HG03064 (cell line): ENCODE data around the gene JUNB.

ENCODE experiments used
- ATAC-seq: cut with Tn5 transposase; IDR thresholded peaks from one replicate; pipeline ENCODE4 v1.9.1; 2021; ENCODE audit warnings: low read depth; ENCODE audit not compliant: unreplicated experiment

JUNB gene

DNA sequence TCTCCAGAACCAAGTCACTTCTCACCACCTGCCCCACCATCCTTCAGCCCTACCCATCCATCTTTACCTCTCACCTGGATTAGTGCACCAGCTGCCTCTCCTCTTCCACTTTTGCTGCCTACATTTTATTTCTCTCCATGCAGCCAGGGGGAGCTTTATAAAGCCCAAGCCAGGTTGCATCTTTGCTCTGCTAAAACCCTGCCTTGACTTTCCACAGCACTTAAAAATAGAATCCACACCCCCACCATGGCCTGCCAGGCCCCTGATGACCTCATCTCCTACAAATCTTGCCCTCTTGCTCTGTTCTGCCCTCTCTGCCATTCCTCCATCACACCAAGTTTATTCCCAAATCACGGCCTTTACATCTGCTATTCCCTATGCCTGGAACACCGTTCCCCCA lies 17.7 kb upstream of the JUNB start:
- no peak for ATAC-seq

DNA sequence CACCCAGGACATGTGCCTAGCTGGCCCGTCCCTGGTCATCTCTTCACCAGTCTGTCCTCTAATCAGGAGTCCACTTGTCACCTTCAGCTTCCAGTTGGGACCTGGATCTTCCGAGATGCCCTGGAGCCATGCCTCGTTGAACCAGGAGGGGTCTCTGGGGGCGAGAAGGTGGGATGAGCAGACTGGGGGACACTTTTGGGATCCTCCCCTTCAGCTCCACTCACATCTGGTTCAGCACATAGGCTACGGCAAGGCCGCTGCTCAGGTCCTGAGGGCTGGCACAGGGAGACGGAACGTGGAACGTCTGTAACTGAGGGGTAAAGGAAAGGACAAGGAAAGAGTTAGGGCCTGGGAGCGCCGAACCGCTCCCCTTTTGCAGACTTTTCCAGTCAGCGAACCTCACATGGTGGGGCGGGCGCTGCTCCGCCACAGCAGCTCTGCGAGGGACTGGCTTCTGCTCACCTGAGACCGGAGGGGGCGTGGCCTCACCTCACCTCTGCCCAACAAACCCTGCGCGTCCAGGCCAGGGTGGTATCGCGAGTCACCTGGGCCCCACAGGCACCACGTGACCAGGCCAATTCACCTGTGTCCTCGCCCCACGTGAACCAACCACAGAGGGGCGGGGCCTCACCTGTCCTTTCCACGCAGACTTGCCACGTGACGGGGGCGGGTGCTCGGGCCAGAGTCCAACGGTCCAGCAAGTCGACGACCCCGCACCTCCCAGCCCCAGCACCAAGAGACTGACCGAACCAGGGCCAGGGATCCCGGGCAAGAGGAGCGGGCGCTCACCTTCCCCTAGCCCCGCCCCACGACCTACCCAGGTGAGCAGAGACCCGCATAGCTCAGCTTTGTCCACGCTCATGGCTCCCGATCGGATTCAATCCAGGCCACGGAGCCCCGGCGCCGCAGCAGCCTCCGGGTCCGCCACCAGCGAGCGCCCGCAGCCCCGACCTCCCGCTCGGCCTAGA lies 16.4 kb upstream of the JUNB start, which contains the start of gene HOOK2:
HOOK2 (minus strand) TSS at position 965 of the 968 bp plus-strand sequence; CDS start at position 862, 103 bp downstream.
- no peak for ATAC-seq

DNA sequence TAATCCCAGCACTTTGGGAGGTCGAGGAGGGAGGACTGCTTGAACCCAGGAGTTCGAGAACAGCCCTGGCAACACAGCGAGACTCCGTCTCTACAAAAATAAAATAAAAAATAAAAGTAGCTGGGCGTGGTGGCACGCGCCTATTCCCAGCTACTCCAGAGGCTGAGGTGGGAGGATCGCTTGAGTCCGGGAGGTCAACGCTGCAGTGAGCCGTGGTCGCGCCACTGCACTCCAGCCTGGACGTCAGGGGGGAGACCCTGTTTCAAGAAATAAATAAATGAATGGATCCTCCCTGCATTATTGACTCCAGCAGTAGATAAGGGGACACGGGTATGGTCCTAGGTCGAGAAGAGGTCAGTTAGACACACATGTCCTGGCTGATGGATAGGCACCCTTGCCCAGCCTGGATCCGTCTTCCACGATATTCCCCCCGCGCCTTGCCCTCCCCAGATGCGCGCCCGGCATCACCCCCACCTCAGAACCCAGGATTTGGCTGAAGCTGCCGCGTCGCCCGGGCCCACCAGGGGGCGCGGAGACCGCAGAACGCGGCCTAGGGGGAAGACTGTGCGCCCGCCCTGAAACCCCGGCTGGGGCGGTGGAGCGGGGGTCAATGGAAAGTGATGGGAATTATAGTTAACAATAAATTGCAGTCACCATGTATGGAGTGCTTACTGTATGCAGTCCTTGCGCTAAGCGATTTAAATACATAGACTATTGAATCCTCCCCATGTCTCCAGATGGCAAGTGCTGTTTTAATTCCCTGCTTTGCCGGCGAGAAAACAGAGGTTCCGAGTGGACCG lies 13.9 kb upstream of the JUNB start:
- ATAC-seq, result no peak

DNA sequence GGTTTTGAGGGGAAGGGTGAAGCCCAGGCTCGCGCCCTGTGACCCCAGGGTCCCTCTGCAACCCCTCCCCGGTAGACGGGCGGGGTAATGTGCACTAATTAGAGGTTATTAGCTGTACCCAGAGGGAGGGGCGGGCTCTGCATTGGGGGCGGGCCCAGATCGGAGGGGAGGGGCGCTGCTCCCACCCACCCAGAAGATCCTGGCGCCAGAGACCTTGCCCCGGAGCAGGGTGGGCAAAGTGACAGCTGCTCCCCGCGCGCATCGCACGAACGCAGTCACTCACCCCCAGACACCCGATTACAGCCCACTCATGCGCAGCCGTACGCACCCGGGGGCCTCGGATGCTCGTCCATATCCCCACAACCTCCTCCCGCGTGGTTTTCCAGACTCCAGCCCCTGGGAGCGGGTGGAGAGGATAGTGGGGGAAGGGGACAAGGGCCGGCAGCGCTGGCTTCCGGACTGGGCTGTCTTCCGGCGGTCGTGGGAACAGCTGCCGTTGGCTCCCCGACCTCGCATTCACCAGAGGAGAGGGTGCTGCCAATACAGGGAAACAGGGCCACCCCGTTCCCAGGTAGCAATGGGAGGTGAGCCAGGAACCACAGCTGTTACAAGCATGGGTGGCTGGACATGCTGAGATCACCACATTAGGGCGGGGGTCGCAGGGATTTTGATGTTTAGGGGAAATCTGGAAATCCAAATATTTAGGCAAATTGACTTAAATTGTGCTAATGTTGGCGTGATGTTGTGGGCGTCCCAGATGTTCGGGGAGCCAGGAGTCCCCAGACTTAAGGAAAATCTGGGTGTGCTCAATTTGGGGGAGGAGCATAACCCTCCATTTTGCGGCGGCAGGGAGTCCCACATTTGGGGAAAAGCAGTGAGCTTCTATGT lies 13.0 kb upstream of the JUNB start:
- no peak for ATAC-seq

DNA sequence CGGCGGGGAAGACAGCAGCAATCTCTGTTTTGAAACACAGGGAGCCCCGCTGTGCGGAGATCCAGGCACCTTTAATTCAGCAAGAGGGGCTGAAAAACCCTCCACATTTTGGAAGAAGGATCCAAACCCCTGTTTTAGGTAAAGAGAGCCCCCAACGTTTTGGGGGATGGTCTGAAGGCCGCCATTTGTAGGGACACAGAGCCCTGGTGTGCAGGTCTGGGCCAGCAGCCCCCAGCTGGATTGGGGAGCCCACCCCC lies 12.5 kb upstream of the JUNB start:
- no peak for ATAC-seq

DNA sequence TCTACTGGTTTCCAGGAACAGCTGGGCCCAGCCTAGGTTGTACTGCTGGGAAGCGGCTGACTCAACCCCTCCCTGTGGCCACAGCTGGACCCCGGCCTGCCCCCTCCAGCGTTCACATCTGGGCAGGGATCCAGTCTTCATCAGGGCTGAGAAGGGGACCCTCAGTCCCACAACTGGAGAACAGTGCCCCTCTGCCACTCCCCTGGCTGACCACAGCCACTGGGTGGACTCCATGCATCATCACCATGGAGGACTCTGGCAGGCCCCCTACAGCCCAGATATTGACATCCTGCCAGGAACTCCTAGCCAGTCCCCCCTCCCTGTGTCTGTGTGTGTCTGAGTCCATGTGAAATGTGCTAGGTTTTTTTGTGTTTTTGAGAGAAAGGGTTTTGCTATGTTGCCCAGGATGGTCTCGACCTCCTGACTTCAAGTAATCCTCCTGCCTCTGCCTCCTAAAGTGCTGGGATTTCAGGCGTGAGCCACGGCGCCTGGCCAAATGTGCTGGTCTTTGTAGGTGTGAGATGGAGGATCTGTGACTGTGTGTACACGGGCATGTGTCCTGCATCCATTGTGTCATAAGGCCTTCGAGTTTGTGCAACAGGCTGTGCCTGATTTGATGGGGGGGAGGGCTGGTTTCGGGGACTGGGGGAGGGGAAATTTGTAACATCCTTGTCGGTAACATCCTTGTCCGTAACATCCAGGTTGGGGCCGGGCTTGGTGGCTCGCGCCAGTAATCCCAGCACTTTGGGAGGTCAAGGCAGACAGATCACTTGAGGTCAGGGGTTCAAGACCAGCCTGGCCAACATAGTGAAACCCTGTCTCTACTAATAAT lies 11.9 kb upstream of the JUNB start:
- no peak for ATAC-seq

DNA sequence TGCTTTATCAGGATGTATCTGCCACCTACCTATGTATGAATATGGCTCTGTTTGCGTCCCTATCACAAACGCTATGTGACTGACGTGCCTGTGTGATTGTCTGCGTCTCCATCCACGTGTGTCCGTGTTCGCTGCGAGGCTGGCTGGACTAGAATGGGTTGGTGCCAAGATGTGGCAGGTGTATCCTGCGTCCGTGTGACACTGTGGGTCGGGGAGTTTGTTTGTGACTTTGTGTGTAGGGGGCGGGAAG lies 9.2 kb upstream of the JUNB start:
- ATAC-seq, result no peak

DNA sequence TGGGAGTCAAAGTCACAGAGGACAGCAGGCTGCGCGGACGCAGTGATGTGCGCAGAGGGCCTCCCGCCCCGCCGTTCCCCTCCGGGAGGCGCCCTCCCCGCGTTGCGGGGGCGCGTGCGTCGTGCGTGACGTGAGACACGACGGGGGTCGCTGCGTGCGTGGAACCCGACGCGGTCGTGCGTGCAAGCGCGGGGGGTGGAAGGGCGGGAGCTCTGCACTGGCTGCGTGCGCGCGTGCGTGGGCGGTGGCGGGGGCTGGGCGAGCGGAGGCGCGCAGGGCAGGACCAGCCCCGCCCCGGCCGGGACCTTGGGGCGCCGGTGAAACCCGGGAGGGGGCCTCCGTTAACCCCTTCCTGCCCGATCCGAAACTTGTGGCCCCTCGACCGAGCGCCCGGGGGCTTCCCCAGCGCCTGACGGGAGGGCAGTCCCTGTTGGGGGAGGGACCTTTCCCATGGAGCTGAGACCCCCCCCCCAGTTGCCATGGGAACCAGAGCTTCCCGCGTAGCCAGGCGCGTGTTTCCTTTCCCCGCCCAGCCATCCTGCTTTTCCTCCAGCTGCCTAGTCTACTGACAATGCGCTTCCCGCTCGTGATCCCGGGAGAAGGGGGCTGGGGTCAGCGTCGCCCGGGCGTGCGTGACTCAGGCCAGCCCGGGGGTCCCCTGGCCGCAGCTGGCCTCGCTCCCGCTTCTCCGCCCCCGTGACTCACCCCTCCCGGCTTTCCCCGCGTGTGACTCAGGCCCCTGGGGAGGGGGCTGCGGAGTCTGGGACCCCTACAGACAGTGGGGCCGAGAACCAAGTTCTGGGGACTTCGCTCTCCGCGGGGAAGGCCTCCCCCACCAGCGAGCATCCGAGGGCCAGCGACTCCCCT lies 8.6 kb upstream of the JUNB start:
- no peak for ATAC-seq

DNA sequence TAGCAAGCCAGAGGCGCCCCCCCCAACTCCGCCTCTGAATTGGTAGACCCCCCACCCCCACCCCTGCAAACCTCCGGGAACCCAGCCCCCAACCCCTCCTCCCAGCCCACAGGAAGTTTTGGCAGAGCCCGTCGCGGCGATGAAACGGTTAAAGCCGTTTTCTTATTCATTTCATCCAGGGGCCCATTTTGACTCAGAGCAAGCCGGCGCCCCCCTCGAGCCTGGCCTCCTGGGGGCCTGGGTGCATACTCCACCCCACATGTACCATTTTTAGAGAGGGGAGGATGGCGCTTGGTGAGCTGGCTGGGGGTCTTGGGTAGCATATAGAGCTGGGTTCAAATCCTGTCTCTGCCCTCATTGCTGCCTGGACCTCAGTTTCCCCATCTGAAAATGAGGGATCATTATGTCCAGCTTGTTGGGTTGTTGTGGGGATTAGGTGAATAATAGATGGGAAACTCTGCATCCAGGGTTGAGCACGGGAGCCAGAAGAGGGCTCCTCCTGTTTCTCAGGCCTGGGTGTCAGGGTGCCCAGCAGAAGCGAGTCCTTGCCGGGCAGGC lies 7.9 kb upstream of the JUNB start:
- no peak for ATAC-seq

DNA sequence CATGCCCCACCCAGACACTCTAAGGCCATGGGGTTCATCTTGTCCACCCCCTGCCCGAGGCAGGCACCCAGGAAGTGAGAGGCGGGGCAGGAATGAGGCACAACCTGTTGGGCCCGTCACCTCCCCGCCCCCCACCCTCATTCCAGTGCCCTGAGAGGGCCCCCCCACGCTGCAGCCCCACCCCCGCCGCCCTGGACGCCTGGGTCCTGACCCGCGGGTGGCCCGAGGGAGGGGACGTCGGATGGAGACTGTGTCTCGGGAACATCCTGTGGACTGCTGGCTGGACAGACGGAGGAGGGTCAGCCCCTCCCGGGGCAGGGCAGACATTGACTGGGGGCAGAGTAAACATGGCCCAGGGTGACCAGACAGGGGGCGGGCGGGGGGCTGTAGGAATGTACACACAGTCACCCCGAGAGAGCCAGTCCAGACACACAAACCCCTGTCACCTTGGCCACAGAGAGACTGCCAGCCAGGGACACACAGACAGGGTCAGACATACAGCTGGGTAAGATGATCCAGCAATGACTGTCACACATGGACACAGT lies 7.4 kb upstream of the JUNB start:
- ATAC-seq, result no peak

DNA sequence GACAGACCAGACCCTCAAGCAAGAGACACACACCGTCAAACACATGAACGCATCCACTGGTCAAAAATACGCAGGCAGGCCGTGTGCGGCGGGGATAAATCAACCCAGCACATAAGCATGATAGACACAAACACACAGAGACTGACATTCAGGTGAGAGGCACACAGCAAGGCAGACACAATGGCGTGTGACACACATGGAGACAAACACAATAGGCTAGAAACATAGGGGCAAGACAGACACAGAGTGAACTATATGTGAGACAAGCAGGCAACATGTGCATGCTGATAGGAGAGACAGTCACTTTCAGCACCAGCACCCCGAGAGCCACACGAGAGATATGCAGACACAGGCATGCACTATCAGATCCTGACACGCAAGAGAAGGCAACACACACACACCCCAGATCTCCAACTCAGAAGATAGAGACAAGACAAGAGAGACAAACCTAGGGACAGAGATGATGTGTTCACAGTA lies 6.9 kb upstream of the JUNB start:
- no peak for ATAC-seq

DNA sequence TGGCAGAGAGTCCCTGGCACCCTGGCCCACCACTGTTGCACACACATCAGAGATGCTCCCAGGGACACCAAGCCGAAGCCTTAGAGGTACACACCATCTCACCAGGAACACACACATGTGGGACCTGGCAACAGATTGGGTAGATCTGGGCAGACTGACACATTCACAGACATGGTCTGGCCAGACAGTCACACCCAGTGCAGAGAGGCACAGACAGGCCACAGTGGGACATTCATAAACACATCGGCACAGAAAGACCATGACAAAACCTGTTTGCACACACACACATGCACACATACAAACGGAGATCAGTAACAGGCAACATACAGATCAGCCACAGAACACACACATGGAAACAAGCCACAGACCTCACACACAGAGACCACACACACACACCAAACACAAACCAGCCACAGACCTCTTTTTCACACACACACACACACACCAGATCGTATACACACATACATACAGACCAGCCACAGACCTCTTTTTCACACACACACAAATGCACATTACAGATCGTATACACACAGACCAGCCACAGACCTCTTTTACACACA lies 6.3 kb upstream of the JUNB start:
- ATAC-seq, result no peak

DNA sequence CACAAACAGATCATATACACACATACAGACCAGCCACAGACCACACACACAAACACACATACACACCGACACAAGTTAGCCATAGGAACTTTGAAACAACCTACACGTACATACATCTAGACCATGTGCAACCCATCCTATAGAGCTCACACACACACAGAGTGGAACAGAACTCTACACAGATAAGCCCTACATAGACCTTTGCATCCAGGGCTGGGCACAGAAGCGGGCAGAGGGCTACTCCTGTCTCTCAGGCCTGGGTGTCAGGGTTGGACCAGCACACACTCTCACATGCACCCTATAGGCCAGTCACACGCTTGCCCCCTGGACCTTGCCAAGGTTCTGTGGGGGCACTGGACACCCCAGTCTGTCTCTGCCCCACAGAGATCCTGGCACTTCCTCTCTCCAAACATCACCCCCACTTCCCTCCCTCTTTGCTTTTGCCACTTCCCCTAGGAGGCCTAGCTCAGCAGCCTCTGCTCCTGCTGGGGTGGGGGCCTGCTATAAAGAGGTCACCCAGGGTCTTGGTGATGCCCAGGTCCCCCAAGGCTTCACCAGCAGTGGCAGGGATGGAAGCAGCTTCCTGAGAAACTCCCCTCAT lies 5.8 kb upstream of the JUNB start:
- no peak for ATAC-seq

DNA sequence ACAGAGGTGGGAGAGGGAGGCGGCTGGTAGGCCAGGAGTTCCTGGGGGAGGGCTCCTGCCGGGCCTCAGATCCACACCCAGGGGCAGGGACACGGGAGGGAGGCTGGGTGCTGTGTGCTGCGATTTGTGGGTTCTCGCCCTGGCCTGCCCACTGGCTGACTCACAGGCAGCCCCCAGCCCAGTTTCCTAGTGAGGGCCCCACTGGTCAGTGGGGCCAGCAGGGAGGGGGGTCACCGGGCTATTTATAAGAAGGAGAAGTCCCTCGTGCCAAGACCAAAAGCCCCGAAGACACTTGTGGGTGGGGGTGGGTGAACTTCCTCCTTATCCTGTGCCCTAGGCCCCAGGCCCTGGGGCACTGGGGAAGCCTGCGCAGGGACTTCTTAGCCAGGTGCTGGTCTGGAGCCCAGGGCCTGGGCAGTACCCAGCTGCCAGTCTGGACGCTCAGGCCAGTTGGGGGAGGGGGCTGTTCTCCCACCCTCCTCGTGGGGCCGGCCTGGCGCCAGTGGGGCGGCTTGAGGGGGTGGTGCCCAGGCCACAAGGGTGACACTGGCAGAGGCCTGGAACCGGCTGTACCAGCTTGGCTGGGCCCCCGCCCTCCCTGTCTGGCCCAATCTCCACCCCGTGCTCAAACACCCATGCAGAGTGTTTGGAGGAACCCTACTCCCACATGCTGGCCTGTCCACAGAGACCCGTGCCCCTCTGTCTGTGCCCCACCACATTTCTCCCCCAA lies 5.0 kb upstream of the JUNB start:
- no peak for ATAC-seq

DNA sequence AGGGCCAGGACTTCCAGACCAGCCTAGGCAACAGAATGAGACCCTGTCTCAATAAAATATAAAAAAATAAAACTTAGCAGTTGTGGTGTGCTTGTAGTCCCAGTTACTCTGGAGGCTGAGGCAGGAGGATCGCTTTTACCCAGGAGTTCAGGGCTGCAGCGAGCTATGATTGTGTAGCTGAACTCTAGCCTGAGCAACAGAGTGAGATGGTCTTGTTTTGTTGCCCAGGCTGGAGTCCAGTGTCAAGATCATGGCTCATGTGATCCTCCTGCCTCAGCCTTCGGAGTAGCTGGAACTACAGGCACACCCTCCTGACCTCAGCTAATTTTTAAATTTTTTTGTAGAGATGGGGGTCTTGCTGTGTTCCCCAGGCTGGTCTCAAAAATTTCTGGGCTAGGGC lies 4.3 kb upstream of the JUNB start:
- no peak for ATAC-seq

DNA sequence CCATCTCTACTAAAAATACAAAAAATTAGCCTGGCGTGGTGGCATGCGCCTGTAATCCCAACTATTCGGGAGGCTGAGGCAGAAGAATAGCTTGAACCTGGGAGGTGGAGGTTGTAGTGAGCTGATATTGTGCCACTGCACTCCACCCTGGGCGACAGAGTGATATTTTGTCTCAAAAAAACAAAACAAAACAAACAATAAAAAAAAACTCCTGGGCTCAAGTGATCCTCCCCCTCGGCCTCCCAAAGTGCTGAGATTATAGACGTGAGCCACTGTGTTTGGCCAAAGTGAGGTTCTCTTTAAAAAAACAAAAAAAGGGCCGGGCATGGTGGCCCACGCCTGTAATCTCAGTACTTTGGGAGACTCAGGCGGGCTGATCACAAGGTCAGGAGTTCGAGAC lies 3.8 kb upstream of the JUNB start:
- no peak for ATAC-seq

DNA sequence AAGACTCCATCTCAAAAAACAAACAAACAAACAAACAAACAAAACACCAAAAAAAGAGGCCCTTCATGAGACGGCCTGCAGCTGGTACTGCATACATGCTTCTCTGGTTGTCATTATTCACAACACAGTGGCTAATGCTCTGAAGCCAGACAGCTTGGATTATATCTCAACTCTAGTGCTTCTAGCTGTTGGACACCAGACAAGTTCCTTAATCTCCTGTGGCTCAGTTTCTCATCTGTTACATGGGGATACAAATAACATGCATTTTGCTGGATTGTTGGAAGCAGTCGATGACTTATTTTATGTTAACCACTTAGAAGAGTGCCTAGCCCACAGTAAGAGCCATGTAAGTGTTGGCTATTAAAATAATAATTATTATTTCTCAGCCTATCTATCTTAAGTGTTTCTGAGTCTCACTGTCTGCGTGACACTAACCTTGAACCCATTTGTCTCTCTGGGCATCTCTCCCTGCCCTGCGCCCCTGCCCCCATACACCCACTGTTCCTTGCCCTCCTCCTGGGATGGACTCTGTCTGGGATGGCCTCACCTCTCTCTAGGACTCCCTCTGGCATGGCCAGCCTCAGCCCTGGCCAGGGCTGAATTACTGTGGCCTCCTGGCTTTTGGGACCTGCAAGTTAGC lies 3.1 kb upstream of the JUNB start:
- ATAC-seq, result no peak
